ENCODE data around the gene KY.

Gene KY

GRCh38 chr3:134642445-134643149 lies 8.2 kb downstream of the KY start:
- no peak for DNase-seq

DNA sequence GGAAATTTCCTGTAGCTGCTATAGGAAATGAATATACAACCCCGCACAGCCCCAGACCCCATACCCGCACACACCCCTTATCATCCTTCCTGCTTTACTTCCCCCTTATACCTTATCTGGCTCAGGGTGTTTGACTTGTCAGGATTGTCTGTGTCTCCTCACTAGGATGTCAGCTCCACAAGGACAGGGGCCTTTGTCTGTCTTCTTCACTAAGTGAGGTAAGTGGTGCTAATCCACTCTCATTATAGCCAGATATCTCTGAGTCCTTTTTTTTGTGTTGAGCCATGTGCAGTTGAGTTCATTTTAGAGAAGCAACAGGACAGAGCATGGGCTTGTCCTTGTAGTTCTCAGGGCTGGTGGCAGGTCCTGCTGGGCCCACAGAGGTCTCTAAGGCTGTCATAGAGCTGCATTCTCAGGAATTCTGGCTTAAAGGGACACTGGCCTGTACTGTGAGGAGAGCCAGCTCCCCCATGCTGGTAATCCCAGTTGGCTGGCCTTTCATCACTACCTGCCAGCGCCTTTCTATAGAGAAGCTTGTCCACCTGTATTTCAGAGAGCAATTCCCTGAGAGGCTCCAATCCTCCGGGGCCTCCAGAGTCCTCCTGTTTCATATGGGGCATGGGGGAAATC lies 9.0 kb downstream of the KY start:
- DNase-seq, result no peak

DNA sequence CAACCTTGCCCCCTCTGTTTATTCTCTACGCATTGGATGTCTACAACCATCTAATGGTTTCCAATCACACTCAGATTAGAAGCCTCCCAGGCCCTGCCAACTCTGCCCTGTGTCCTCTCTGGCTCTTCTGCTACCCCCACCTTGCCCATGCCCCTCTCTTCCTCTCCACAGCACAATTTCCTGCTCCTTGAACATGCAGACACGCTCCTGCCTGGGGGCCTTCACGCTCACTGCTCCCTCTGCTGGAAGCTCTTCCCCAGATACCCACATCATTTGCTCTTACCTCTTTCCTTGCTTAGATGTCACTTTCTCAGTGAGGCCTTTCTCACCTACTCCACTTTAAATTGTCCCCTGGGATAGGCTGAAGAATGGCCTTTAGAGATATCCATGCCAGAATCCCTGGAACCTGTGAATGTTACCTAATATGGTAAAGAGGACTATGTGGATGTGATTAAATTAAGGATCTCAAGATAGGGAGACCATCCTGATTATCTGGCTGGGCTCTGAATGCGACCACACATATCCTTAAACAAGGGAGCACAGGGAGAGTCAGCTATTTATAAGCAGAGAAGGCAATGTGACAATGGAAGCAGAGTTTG lies 9.9 kb downstream of the KY start:
- no peak for DNase-seq

DNA sequence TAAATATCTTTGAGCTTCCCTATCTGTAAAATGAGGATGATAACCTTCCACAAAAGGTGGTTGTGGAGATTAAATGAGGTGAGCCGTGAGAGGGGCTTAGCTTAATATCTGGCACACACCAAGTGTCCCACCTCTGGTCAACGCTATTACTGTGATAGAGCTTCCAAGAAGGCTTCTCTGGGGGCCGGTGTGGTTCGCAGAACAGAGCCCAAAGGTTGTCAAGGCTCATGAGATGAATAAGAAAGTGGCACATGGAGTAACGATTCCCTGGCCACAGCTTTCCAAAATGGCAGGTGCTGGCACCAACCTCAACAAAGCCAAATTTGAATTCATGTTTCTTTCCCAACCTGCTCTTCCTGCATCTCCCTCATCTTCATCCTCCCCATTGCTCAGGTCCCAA lies 10.4 kb downstream of the KY start:
- DNase-seq, result no peak

GRCh38 chr3:134638385-134639030 lies 12.3 kb downstream of the KY start:
- no peak for DNase-seq

GRCh38 chr3:134636406-134636805 lies 14.4 kb downstream of the KY start:
- DNase-seq, result no peak

GRCh38 chr3:134630506-134630905 lies 20.3 kb downstream of the KY start:
- DNase-seq, result no peak

GRCh38 chr3:134628884-134629283 lies 21.9 kb downstream of the KY start:
- DNase-seq, result no peak

DNA sequence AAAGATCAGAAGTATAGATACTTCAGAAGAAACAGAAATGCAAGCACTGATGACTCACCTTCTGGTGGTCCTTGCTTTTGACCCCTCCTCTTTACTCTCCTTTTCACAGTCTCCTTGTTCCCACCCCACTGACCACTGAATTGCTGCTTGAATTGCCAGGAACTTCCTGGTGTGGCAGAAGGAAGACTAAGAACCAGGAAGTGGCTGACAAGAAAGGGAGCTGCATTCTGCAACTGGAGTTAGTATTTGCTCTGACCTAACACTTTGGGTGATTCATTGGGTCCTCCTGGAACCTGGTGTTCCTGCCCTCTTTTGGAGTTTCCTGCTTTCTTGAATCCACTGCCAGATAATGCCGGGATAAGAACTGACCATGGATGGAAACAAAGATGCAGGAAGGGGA lies 23.0 kb downstream of the KY start:
- DNase-seq, result no peak

DNA sequence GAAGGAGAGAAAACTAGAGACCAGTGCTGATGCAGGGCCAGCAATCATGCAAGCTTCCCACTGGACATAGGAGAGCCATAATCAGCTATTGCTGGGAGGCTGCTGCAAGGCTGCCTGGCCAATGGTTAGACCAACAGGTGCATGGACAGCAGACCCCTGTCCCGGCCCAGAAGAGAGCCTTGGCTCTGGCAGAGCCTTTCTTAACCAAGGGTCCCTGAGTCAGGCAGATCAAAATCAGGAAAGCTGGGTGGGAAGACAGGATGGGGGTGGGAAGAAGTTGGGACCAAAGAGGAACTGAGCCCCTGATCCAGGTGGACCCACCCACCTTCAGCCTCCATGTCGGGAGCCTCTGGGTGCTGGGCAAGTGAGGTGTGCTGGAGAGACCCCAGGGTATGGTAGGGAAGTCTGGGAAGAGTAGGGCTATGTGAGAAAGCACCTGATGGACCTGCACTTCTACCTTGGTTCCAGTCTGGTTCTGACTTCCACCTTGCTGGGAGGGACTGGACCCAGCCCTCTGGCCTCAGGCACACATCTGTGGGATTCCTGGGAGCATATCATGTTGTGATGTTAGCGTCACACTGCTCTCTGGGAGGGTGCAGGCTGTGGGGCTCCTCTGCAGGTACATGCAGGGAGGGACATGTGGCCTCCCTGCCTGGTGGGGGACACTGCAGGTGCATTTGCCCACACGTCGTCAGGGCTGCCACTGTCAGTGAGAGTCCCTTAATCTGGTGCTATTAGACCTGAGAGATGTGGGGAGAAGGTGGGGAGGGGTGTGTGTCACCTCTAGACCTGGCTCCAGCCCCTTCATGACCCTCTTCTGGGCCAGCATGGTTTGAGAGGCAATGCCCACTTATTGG lies 24.7 kb downstream of the KY start:
- DNase-seq, result no peak

DNA sequence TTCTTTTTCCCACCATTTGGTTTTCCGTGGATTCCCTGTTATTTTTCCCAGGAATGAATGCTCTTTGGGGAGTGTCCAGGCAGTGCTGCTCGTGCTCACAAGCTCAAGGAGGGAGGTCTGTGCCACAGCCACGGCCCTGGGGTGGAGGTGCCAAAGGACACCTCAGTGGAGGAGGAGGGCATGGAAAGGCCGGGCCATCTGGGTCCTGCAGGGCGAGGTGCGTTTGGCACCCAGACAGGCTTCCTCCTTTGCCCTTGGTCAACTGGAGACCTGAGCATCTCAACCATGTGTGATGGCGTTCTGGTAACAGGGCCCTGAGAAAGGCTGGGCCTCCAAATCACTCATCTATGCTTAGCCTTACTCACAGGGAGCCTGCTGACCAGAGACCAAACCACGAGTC lies 25.4 kb downstream of the KY start:
- no peak for DNase-seq

GRCh38 chr3:134624537-134625287 lies 26.1 kb downstream of the KY start:
- no peak for DNase-seq

GRCh38 chr3:134623615-134624245 lies 27.1 kb downstream of the KY start:
- DNase-seq, result no peak

GRCh38 chr3:134622806-134623365 lies 27.9 kb downstream of the KY start:
- no peak for DNase-seq

- no peak for DNase-seq
These were observed 29.0 kb downstream of the KY start for GRCh38 chr3:134621854-134622253.

- no peak for DNase-seq
These were observed 30.2 kb downstream of the KY start for GRCh38 chr3:134620476-134621115.

DNA sequence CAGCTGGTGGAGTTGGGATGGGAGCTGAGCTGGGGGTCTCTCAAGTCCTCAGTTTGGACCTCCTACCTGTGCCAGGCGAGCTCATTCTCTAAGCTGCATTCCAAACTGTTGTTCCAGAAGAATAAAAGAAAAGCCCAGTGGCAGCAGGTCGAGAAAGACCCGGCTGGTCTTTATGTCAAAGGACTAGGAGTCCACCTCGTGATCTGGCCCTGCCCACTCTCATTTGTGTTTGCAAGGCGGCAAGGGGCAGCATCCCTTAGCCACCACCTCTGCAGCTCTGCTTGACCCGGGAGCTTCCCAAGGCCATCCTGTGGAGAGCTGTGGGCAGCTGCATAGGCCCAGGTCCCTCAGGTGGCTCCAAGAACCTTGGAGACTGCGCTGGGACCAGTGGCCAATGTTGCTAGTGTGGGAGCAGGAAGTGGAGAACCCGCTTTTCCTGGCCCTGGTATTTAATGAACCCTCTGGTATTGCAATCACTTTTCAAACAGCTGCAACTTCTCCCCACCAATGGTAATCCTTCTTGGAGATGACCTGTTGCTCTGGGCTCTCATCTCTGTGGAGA lies 30.9 kb downstream of the KY start:
- DNase-seq, result no peak

DNA sequence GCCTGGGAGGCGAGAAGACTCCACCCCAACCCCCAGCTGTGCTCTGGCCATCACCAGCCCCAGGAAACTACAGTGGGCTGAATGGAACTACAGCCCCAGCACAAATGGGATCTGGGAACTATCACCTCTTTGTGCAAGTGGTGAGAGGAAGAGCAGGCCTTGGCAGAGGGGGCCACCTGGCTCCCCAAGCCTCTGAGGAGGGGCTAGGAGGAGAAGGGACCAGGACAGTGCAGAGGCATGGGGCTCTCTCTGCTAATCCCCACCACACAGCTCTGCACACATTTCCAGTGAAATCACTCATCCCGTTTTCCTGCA lies 31.6 kb downstream of the KY start:
- DNase-seq, result no peak

GRCh38 chr3:134618478-134619300 lies 32.1 kb downstream of the KY start:
- DNase-seq, result no peak

Measured in stimulated activated naive CD4-positive, alpha-beta T cell treated with Interleukin-2 at 50 U/mL for 16 hours (primary cell).